ENCODE data around the gene RPL26.
"Not testable (repeated sequence)": the region's sequence is repeated elsewhere in the genome, so short reads cannot be mapped to it uniquely, and the experiment has no call there.

DNA sequence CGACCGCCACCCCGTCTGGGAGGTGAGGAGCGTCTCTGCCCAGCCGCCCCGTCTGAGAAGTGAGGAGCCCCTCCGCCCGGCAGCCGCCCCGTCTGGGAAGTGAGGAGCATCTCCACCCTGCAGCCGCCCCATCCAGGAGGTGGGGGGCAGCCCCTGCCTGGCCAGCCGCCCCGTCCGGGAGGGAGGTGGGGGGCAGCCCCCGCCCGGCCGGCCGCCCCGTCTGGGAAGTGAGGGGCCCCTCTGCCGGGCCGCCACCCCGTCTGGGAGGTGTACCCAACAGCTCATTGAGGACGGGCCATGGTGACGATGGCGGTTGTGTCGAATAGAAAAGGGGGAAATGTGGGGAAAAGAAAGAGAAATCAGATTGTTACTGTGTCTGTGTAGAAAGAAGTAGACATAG is 9.1 kb downstream of the RPL26 start:
- TF ChIP-seq, protein P1, sequence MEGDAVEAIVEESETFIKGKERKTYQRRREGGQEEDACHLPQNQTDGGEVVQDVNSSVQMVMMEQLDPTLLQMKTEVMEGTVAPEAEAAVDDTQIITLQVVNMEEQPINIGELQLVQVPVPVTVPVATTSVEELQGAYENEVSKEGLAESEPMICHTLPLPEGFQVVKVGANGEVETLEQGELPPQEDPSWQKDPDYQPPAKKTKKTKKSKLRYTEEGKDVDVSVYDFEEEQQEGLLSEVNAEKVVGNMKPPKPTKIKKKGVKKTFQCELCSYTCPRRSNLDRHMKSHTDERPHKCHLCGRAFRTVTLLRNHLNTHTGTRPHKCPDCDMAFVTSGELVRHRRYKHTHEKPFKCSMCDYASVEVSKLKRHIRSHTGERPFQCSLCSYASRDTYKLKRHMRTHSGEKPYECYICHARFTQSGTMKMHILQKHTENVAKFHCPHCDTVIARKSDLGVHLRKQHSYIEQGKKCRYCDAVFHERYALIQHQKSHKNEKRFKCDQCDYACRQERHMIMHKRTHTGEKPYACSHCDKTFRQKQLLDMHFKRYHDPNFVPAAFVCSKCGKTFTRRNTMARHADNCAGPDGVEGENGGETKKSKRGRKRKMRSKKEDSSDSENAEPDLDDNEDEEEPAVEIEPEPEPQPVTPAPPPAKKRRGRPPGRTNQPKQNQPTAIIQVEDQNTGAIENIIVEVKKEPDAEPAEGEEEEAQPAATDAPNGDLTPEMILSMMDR (conservative IDR thresholded peaks at IDR 0.05; ENCODE audit: low read depth, low read length) = not testable (repeated sequence)
- TF ChIP-seq EZH2 (IDR thresholded peaks at IDR 0.05; ENCODE audit: low read length, unreplicated experiment); EZH2phosphoT487 (IDR thresholded peaks at IDR 0.05; ENCODE audit: borderline replicate concordance, low read length): not testable (repeated sequence)

All from PC-3 (cell line).